GM23338 (cell line): ENCODE results near the gene FTHL17. TPM values are rescaled to one million over a fixed set of nuclear protein-coding genes. Genes with fewer than 3 reads are reported as not detected.

Experiments used
- ATAC-seq: fragments of 200-7000 bp; cut with Tn5 transposase; 3 replicates; pipeline ENCODE4 v1.9.1; 2020
- DNase-seq: peaks from one replicate; pipeline ENCODE4 v3.0.0-alpha.2; 2015; ENCODE audit warnings: low spot score
- H2AFZ ChIP-seq: fragments of 200-600 bp; sonication (generic); 2 replicates; pipeline ENCODE4 v1.8.0; 2016; ENCODE audit warnings: antibody characterized with exemption, mild to moderate bottlenecking, moderate library complexity
- H3F3A ChIP-seq: fragments of 200-600 bp; sonication (generic); replicated peaks from 2 replicates; pipeline ENCODE4 v1.8.0; 2017; ENCODE audit warnings: antibody characterized with exemption, mixed run types, low read depth
- H3K27ac ChIP-seq: fragments of 200-600 bp; sonication (generic); 2 replicates; pipeline ENCODE4 v1.6.1; 2016; ENCODE audit warnings: low read depth
- H3K27me3 ChIP-seq: fragments of 200-600 bp; sonication (generic); 2 replicates; pipeline ENCODE4 v1.8.0; 2016; ENCODE audit warnings: mild to moderate bottlenecking, mixed run types, moderate library complexity; ENCODE audit not compliant: insufficient read depth
- H3K36me3 ChIP-seq: fragments of 200-600 bp; sonication (generic); 2 replicates; pipeline ENCODE4 v1.8.0; 2016; ENCODE audit warnings: mild to moderate bottlenecking; ENCODE audit not compliant: insufficient read depth
- H3K4me1 ChIP-seq: fragments of 200-600 bp; sonication (generic); 2 replicates; pipeline ENCODE4 v1.8.0; 2016; ENCODE audit warnings: mild to moderate bottlenecking, moderate library complexity; ENCODE audit not compliant: insufficient read depth
- H3K4me2 ChIP-seq: fragments of 200-600 bp; sonication (generic); 2 replicates; pipeline ENCODE4 v1.7.1; 2017; ENCODE audit warnings: mixed run types
- H3K4me3 ChIP-seq: fragments of 200-600 bp; sonication (generic); 2 replicates; pipeline ENCODE4 v1.6.1; 2016; ENCODE audit warnings: mixed run types
- H3K79me2 ChIP-seq: fragments of 200-600 bp; sonication (generic); replicated peaks from 2 replicates; pipeline ENCODE4 v1.8.0; 2017; ENCODE audit warnings: mild to moderate bottlenecking; ENCODE audit not compliant: insufficient read depth
- H3K9me2 ChIP-seq: fragments of 200-600 bp; sonication (generic); 2 replicates; pipeline ENCODE4 v1.8.0; 2017; ENCODE audit not compliant: insufficient read depth
- H4K20me1 ChIP-seq: fragments of 200-600 bp; sonication (generic); replicated peaks from 2 replicates; pipeline ENCODE4 v1.8.0; 2017; ENCODE audit warnings: mild to moderate bottlenecking; ENCODE audit not compliant: insufficient read depth
- H3K27ac Mint-ChIP-seq: 2 replicates; pipeline ENCODE4 v1.8.0; 2020; ENCODE audit warnings: inconsistent platforms, mild to moderate bottlenecking, moderate library complexity, mixed read lengths
- H3K27me3 Mint-ChIP-seq: 3 replicates; pipeline ENCODE4 v1.8.0; 2022; ENCODE audit warnings: low read depth, mild to moderate bottlenecking, moderate library complexity, mixed read lengths, inconsistent platforms; ENCODE audit not compliant: insufficient read depth, poor library complexity
- H3K36me3 Mint-ChIP-seq: 3 replicates; pipeline ENCODE4 v1.8.0; 2021; ENCODE audit warnings: low read depth, mild to moderate bottlenecking, inconsistent platforms, moderate library complexity, mixed read lengths
- H3K4me1 Mint-ChIP-seq: 3 replicates; pipeline ENCODE4 v1.8.0; 2020; ENCODE audit warnings: mild to moderate bottlenecking, inconsistent platforms, mixed read lengths
- H3K4me3 Mint-ChIP-seq: 3 replicates; pipeline ENCODE4 v1.8.0; 2021; ENCODE audit warnings: moderate library complexity, mild to moderate bottlenecking, inconsistent platforms, mixed read lengths
- H3K9me3 Mint-ChIP-seq: 3 replicates; pipeline ENCODE4 v1.8.0; 2020; ENCODE audit warnings: moderate library complexity, mild to moderate bottlenecking, inconsistent platforms, mixed read lengths
- CREB1 ChIP-seq: fragments of 250-450 bp; sonication (Bioruptor Pico); IDR thresholded peaks from 2 replicates; pipeline ENCODE4 v1.5.0; 2020; ENCODE audit warnings: low read depth, mild to moderate bottlenecking, moderate library complexity
- CTCF ChIP-seq, 2 experiments: fragments of 200-600 bp in 1 of 2; sonication (generic) in 1 of 2; conservative IDR thresholded peaks; 2 replicates each; pipeline versions ENCODE4 v1.5.1 to v1.6.1; 2016 to 2017; ENCODE audit warnings: antibody characterized with exemption in 2 of 2, low read depth in 2 of 2, mild to moderate bottlenecking in 2 of 2, moderate library complexity in 1 of 2
- EZH2 ChIP-seq: fragments of 200-600 bp; sonication (generic); IDR thresholded peaks from one replicate; pipeline ENCODE4 v1.8.0; 2017; ENCODE audit warnings: antibody characterized with exemption, mild to moderate bottlenecking, low read depth; ENCODE audit not compliant: unreplicated experiment
- EZH2phosphoT487 ChIP-seq: fragments of 200-600 bp; sonication (generic); IDR thresholded peaks from one replicate; pipeline ENCODE4 v1.8.1; 2018; ENCODE audit warnings: antibody characterized with exemption; ENCODE audit not compliant: unreplicated experiment
- JUNB ChIP-seq: IDR thresholded peaks from one replicate; pipeline ENCODE4 v1.6.1; 2016; ENCODE audit warnings: antibody characterized with exemption; ENCODE audit not compliant: unreplicated experiment
- STAT1 ChIP-seq: IDR thresholded peaks from one replicate; pipeline ENCODE4 v1.6.1; 2016; ENCODE audit warnings: antibody characterized with exemption; ENCODE audit not compliant: unreplicated experiment
- ZNF114 ChIP-seq: fragments of 250-450 bp; sonication (Bioruptor Pico); IDR thresholded peaks from 2 replicates; pipeline ENCODE4 v1.5.0; 2020; ENCODE audit warnings: mild to moderate bottlenecking, moderate library complexity
- polyA plus RNA-seq: library from polyadenylated mRNA; unstranded; fragments of >200 nt; fragmentation: Nextera tagmentation; extraction: Ambion mirVana; gene quantifications from 2 replicates; pipeline ENCODE4 v1.2.1, GENCODE V29; 2016
- total RNA-seq: library from RNA; depleted of rRNA; stranded (reverse); fragments of >200 nt; shearing (Covaris generic); gene quantifications from 2 replicates; pipeline ENCODE4 v1.2.3, GENCODE V29; 2014
- TF ChIP-seq, protein P1 (sequence below): IDR thresholded peaks from one replicate; pipeline ENCODE4 v1.6.1; 2018; ENCODE audit warnings: antibody characterized with exemption; ENCODE audit not compliant: unreplicated experiment
- TF ChIP-seq, protein P2 (sequence below): IDR thresholded peaks from 2 replicates; pipeline ENCODE4 v1.6.1; 2016; ENCODE audit warnings: antibody characterized with exemption

FTHL17 gene
- total and polyA plus RNA-seq, 2 experiments from 2014 or later = not detected

DNA sequence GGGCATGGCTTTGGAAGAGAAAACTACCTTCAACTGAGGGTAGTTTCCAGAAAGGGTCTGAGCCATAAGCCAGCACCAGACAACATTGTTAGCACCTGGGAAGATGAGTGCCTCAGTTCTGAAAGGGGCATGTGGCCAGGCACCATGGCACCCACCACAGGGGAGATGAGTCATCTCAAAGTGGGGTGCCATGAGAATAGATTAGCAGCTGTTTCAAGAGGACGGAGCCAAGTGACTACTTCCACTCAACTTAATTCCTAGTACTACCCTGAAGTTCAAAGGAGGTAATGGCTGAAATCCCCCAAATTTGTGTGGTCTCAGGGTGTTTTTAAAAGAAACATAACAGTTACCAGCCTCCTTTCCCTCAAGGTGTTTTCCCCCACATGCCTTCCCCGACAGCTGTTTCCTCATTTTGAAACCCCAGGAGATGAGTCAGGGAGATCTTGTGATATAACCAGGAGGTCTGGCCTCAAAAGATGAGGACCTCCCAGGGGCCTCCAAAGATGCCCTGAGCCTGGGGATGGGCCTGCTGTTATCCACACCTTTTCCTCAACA, 27.8 kb upstream of the FTHL17 start:
- Mint-ChIP-seq H3K9me3 (no peaks in the 10 kb centered on the region; the same call in 2 of the 3 replicates), H3K36me3 (no peaks in the 10 kb centered on the region), H3K27me3 (no peaks in the 10 kb centered on the region), H3K4me3 (no peak overlapping the region), H3K27ac (no peak overlapping the region), H3K4me1 (no peaks in the 10 kb centered on the region)
- no peaks in the 10 kb centered on the region for H3K79me2 ChIP-seq
- H3K4me3 ChIP-seq = no peak overlapping the region
- no peaks in the 10 kb centered on the region for H3F3A ChIP-seq
- DNase-seq (no peak), ATAC-seq (no peak)
- no peaks in the 10 kb centered on the region for H3K4me1 ChIP-seq
- no peak for TF ChIP-seq ZNF114
- no peak for TF ChIP-seq EZH2
- TF ChIP-seq, protein P1, sequence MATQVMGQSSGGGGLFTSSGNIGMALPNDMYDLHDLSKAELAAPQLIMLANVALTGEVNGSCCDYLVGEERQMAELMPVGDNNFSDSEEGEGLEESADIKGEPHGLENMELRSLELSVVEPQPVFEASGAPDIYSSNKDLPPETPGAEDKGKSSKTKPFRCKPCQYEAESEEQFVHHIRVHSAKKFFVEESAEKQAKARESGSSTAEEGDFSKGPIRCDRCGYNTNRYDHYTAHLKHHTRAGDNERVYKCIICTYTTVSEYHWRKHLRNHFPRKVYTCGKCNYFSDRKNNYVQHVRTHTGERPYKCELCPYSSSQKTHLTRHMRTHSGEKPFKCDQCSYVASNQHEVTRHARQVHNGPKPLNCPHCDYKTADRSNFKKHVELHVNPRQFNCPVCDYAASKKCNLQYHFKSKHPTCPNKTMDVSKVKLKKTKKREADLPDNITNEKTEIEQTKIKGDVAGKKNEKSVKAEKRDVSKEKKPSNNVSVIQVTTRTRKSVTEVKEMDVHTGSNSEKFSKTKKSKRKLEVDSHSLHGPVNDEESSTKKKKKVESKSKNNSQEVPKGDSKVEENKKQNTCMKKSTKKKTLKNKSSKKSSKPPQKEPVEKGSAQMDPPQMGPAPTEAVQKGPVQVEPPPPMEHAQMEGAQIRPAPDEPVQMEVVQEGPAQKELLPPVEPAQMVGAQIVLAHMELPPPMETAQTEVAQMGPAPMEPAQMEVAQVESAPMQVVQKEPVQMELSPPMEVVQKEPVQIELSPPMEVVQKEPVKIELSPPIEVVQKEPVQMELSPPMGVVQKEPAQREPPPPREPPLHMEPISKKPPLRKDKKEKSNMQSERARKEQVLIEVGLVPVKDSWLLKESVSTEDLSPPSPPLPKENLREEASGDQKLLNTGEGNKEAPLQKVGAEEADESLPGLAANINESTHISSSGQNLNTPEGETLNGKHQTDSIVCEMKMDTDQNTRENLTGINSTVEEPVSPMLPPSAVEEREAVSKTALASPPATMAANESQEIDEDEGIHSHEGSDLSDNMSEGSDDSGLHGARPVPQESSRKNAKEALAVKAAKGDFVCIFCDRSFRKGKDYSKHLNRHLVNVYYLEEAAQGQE = no peak
- no peak for TF ChIP-seq CTCF (conservative IDR thresholded peaks at IDR 0.05; ENCODE audit: low read depth in 2 of 2)
- TF ChIP-seq JUNB = no peak
- H3K27ac ChIP-seq = no peak overlapping the region
- H4K20me1 ChIP-seq = no peaks in the 10 kb centered on the region
- no peaks in the 10 kb centered on the region for H3K36me3 ChIP-seq
- no peaks in the 10 kb centered on the region for H3K9me2 ChIP-seq
- H3K4me2 ChIP-seq = no peak overlapping the region
- H3K27me3 ChIP-seq = no peaks in the 10 kb centered on the region
- no peak overlapping the region for H2AFZ ChIP-seq

- Histone ChIP-seq H4K20me1 (no peaks in the 10 kb centered on the region), H3K79me2 (no peaks in the 10 kb centered on the region), H3K27me3 (no peaks in the 10 kb centered on the region), H3F3A (no peaks in the 10 kb centered on the region), H3K27ac (no peak overlapping the region), H3K4me1 (no peaks in the 10 kb centered on the region), H3K4me3 (no peak overlapping the region), H2AFZ (no peak overlapping the region), H3K36me3 (no peaks in the 10 kb centered on the region), H3K9me2 (no peaks in the 10 kb centered on the region), H3K4me2 (no peak overlapping the region)
- Mint-ChIP-seq H3K36me3 (no peaks in the 10 kb centered on the region), H3K9me3 (no peaks in the 10 kb centered on the region; the same call in 2 of the 3 replicates), H3K4me3 (no peak overlapping the region), H3K27me3 (no peaks in the 10 kb centered on the region), H3K4me1 (no peaks in the 10 kb centered on the region), H3K27ac (no peak overlapping the region)
- TF ChIP-seq CREB1 = no peak
- TF ChIP-seq ZNF114 = no peak
- TF ChIP-seq STAT1 = no peak
- TF ChIP-seq JUNB = no peak
- TF ChIP-seq, protein P2, sequence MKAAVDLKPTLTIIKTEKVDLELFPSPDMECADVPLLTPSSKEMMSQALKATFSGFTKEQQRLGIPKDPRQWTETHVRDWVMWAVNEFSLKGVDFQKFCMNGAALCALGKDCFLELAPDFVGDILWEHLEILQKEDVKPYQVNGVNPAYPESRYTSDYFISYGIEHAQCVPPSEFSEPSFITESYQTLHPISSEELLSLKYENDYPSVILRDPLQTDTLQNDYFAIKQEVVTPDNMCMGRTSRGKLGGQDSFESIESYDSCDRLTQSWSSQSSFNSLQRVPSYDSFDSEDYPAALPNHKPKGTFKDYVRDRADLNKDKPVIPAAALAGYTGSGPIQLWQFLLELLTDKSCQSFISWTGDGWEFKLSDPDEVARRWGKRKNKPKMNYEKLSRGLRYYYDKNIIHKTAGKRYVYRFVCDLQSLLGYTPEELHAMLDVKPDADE = no peak
- no peak for TF ChIP-seq EZH2phosphoT487
- DNase-seq (no peak), ATAC-seq (no peak)
Measured at GRCh38 chrX:31098079-31098478, 26.2 kb upstream of the FTHL17 start.
